Measurements from ENCODE around the gene STARD10. TPM values are rescaled to one million over a fixed set of nuclear protein-coding genes. Genes with fewer than 3 reads are reported as not detected.

STARD10 gene
- total and polyA plus RNA-seq, 11 donors, result 35.2 to 237 (median 55.2) TPM

DNA sequence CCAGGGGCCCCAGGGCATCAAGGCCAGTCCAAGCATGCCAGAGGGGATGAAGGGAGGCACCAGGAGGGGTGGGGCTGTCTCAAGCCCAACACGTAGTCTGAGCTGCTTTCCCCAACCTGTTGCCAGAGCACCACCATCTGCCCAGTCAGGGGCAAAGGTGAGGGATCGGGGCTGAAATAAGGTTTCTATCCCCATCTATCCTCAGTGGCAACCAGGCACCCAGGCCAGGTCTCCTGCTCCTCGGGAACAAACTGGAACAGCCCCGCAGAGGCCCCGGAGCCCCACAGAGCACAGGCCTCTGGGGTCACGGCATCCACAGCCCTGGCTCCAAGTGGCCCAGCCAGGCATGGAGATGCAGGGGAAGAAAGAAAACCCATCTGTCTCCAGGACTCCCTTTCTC, 19.3 kb downstream of the STARD10 start:
- 78 to 90% (median 86%) methylated on average over 5 to 6 of the region's 6 CpGs for WGBS, 4 donors

DNA sequence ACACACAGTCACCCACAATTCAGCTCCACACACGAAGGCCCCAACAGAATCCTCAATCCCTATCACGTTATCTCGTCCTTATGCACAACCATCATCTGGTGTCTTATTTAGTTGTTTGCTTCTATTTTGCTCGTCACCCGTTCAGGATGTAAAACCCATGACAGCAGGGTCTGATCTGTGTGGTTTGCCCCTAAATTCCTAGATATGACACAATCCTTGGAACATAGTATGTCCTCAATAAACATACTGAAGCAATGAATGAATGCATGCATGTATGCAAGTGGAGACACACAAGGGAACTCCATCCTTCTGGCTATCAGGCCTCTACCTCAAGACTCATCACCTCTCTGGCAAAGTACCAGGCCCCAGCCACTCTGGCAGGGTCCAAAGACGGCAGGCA, 20.2 kb downstream of the STARD10 start:
- Histone ChIP-seq H3K4me3 (no peak overlapping the region), H3K36me3 (no peaks in the 10 kb centered on the region), H3K27ac (peak overlapping the region in 7 of 12 donors; percentile 23 to 71 (median 52)), H3K4me1 (peaks cover 0 to 41% (median 23%) of the 10 kb centered on the region in 12 donors), H3K27me3 (no peaks in the 10 kb centered on the region), H3K9me3 (no peaks in the 10 kb centered on the region)
- 65 to 75% (median 72%) methylated on average over 6 of the region's 6 CpGs for WGBS, 4 donors
- intact Hi-C loops (cut with DNase I), result loop anchor here in 1 of 10 donors (5.0 kb wide), 1 partner anchor 186 kb away; no protein-coding TSS in a partner anchor
- ATAC-seq (no peak), DNase-seq (no peak)
- TF ChIP-seq, protein P1, sequence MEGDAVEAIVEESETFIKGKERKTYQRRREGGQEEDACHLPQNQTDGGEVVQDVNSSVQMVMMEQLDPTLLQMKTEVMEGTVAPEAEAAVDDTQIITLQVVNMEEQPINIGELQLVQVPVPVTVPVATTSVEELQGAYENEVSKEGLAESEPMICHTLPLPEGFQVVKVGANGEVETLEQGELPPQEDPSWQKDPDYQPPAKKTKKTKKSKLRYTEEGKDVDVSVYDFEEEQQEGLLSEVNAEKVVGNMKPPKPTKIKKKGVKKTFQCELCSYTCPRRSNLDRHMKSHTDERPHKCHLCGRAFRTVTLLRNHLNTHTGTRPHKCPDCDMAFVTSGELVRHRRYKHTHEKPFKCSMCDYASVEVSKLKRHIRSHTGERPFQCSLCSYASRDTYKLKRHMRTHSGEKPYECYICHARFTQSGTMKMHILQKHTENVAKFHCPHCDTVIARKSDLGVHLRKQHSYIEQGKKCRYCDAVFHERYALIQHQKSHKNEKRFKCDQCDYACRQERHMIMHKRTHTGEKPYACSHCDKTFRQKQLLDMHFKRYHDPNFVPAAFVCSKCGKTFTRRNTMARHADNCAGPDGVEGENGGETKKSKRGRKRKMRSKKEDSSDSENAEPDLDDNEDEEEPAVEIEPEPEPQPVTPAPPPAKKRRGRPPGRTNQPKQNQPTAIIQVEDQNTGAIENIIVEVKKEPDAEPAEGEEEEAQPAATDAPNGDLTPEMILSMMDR (IDR thresholded peaks at IDR 0.05), result no peak
- TF ChIP-seq POLR2A (IDR thresholded peaks at IDR 0.05), result no peak

More for the DNA sequence above, 19.3 kb downstream of the STARD10 start:
- TF ChIP-seq, protein P1 (IDR thresholded peaks at IDR 0.05), result no peak
- TF ChIP-seq POLR2A (IDR thresholded peaks at IDR 0.05), result no peak
- intact Hi-C loops (cut with DNase I), result loop anchor here in 1 of 10 donors (5.0 kb wide), 1 partner anchor 187 kb away; no protein-coding TSS in a partner anchor
- ATAC-seq, result no peak
- no peak for DNase-seq
- Histone ChIP-seq H3K36me3 (no peaks in the 10 kb centered on the region), H3K4me3 (no peak overlapping the region), H3K4me1 (peaks cover 0 to 41% (median 23%) of the 10 kb centered on the region in 12 donors), H3K9me3 (no peaks in the 10 kb centered on the region), H3K27me3 (no peaks in the 10 kb centered on the region), H3K27ac (no peak overlapping the region)

DNA sequence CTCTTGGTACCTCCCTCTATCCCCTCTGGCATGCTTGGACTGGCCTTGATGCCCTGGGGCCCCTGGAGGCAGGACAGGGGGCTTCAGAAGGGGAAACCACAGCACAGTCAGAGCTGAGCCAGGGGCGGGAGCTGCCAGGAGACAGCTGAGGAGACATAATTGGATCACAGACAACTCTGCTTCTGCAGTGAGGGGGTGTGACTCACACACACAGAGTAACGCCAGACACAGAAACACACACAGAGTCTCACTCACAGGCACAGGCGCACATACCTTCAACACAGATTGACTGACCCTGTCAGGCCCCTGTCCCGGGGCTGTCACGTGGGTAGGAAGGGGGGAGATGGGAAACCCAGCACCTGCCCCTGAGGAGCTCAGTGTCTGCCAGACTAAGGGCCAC, 20.6 kb downstream of the STARD10 start:
- Histone ChIP-seq H3K27me3 (no peaks in the 10 kb centered on the region), H3K4me1 (peaks cover 0 to 37% (median 23%) of the 10 kb centered on the region in 12 donors), H3K9me3 (no peaks in the 10 kb centered on the region), H3K4me3 (no peak overlapping the region), H3K36me3 (no peaks in the 10 kb centered on the region), H3K27ac (peak overlapping the region in 8 of 12 donors; percentile 23 to 71 (median 52))
- WGBS, 4 donors, result 27 to 45% (median 44%) methylated on average over 5 of the region's 5 CpGs
- DNase-seq, result peak in 4 of 5 donors; percentile 57 to 73 (median 71)
- ATAC-seq, result peak; percentile 59 to 84 (median 82)
- intact Hi-C loops (cut with DNase I), result loop anchor here in 1 of 10 donors (5.0 kb wide), 1 partner anchor 186 kb away; no protein-coding TSS in a partner anchor
- TF ChIP-seq POLR2A (IDR thresholded peaks at IDR 0.05), result no peak
- TF ChIP-seq, protein P1 (IDR thresholded peaks at IDR 0.05), result no peak

DNA sequence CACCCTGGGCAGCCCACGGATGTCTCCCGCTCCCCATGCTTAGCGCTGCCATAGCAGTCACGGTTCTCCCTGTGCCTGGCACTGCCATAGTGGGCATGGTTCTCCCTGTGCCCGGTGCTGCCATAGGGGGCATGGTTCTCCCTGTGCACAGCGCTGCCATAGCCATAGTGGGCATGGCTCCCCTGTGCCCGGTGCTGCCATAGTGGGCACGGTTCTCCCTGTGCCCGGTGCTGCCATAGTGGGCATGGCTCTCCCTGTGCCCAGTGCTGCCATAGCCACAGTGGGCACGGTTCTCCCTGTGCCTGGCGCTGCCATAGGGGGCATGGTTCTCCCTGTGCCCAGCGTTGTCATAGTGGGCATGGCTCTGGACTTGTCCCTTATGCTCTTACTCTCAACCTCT, 21.8 kb downstream of the STARD10 start:
- H3K27ac ChIP-seq, result no peak overlapping the region
- H3K4me1 ChIP-seq, result peaks cover 0 to 29% (median 14%) of the 10 kb centered on the region in 12 donors
- intact Hi-C loops (cut with DNase I), result loop anchor here in 1 of 10 donors (5.0 kb wide), 1 partner anchor 185 kb away; no protein-coding TSS in a partner anchor
- no peak overlapping the region for H3K4me3 ChIP-seq
- 89 to 96% (median 95%) methylated on average over 6 to 12 of the region's 12 CpGs for WGBS, 4 donors
- no peaks in the 10 kb centered on the region for H3K27me3 ChIP-seq
- H3K9me3 ChIP-seq, result no peaks in the 10 kb centered on the region
- TF ChIP-seq POLR2A (IDR thresholded peaks at IDR 0.05), result no peak
- TF ChIP-seq, protein P1 (IDR thresholded peaks at IDR 0.05), result no peak
- DNase-seq (no peak), ATAC-seq (no peak)
- no peaks in the 10 kb centered on the region for H3K36me3 ChIP-seq

All from heart left ventricle (tissue), 16 donors.